ENCODE data around the gene LLGL2.
"Not testable (repeated sequence)": the region's sequence is repeated elsewhere in the genome, so short reads cannot be mapped to it uniquely, and the experiment has no call there.

Gene LLGL2
- 45.0 reads per million, percentile 66 among the genes with 10 or more reads in this experiment for total RNA-seq

GRCh38 chr17:75524970-75525805 is at the start of gene LLGL2:
Gene LLGL2, plus strand, starts transcription at chr17:75525697. Its CDS starts 17,730 bp downstream, at chr17:75543427.
- DNase-seq, result peak; percentile 78

GRCh38 chr17:75475851-75476250 is 49.6 kb upstream of the LLGL2 start:
- no peak for DNase-seq

GRCh38 chr17:75476271-75476671 is 49.2 kb upstream of the LLGL2 start:
- DNase-seq, result no peak

GRCh38 chr17:75476752-75477489 is 48.6 kb upstream of the LLGL2 start:
- no peak for DNase-seq

GRCh38 chr17:75477490-75477862 is 48.0 kb upstream of the LLGL2 start:
- not testable (repeated sequence) for DNase-seq

- DNase-seq, result no peak
Measured at GRCh38 chr17:75478508-75478907, 47.0 kb upstream of the LLGL2 start.

- DNase-seq, result no peak
Measured at GRCh38 chr17:75480281-75480680, 45.2 kb upstream of the LLGL2 start.

- no peak for DNase-seq
Measured at GRCh38 chr17:75481194-75482068, 44.1 kb upstream of the LLGL2 start.

- no peak for DNase-seq
Measured at GRCh38 chr17:75482098-75482942, 43.2 kb upstream of the LLGL2 start.

GRCh38 chr17:75485688-75486087 is 39.8 kb upstream of the LLGL2 start:
- DNase-seq, result no peak

- DNase-seq, result no peak
Measured at GRCh38 chr17:75486151-75486550, 39.3 kb upstream of the LLGL2 start.

- DNase-seq, result no peak
Measured at GRCh38 chr17:75486951-75487350, 38.5 kb upstream of the LLGL2 start.

GRCh38 chr17:75487351-75488070 is 38.0 kb upstream of the LLGL2 start:
- DNase-seq, result no peak

GRCh38 chr17:75488693-75489510 is 36.6 kb upstream of the LLGL2 start:
- DNase-seq, result no peak

GRCh38 chr17:75489511-75489955 is 36.0 kb upstream of the LLGL2 start:
- no peak for DNase-seq

GRCh38 chr17:75490173-75490743 is 35.2 kb upstream of the LLGL2 start:
- no peak for DNase-seq

- DNase-seq, result no peak
Measured at GRCh38 chr17:75490953-75491649, 34.4 kb upstream of the LLGL2 start.

GRCh38 chr17:75491680-75492079 is 33.8 kb upstream of the LLGL2 start:
- DNase-seq, result no peak

GRCh38 chr17:75492555-75493168 is 32.8 kb upstream of the LLGL2 start:
- no peak for DNase-seq

Data from effector CD4-positive, alpha-beta T cell (primary cell).